MCF 10A (cell line): ENCODE results near the gene SMG6. TPM values are rescaled to one million over a fixed set of nuclear protein-coding genes. Genes with fewer than 3 reads are reported as not detected.

Source experiments
- BruUV-seq: library from RNA; stranded (reverse); fragments of 400-500 nt; replicated peaks from 2 replicates; lab custom pipeline; 2021; lab: Mats Ljungman, UMichigan
- CTCF ChIA-PET: fragments of 300-600 bp; sonication (Branson Sonifier 250); formaldehyde crosslinking; extraction: SDS; loops from one replicate; lab custom pipeline; 2021; ENCODE audit warnings: antibody characterized with exemption, inconsistent platforms; lab: Yijun Ruan, JAX
- POLR2A ChIA-PET: fragments of 300-600, 350-650 bp; sonication (Branson Sonifier 250); formaldehyde crosslinking; extraction: SDS; loops from one replicate; lab custom pipeline; 2020; ENCODE audit warnings: antibody characterized with exemption, inconsistent platforms; lab: Yijun Ruan, JAX
- DNase-seq: peaks from one replicate; pipeline ENCODE4 v3.0.0-alpha.2; 2018; ENCODE audit not compliant: unreplicated experiment
- H3K27ac Mint-ChIP-seq: one replicate; pipeline ENCODE4 v1.8.0; 2022; ENCODE audit warnings: mild to moderate bottlenecking, low read depth, mixed read lengths; ENCODE audit not compliant: unreplicated experiment
- H3K27me3 Mint-ChIP-seq: one replicate; pipeline ENCODE4 v1.8.0; 2022; ENCODE audit warnings: mixed read lengths; ENCODE audit not compliant: insufficient read depth, unreplicated experiment
- H3K36me3 Mint-ChIP-seq: one replicate; pipeline ENCODE4 v1.8.0; 2022; ENCODE audit warnings: mild to moderate bottlenecking, moderate library complexity, mixed read lengths; ENCODE audit not compliant: insufficient read depth, unreplicated experiment
- H3K4me1 Mint-ChIP-seq: one replicate; pipeline ENCODE4 v1.8.0; 2022; ENCODE audit warnings: mixed read lengths; ENCODE audit not compliant: insufficient read depth, unreplicated experiment
- H3K4me3 Mint-ChIP-seq: one replicate; pipeline ENCODE4 v1.8.0; 2022; ENCODE audit warnings: mild to moderate bottlenecking, moderate library complexity, mixed read lengths; ENCODE audit not compliant: unreplicated experiment
- H3K9me3 Mint-ChIP-seq: one replicate; pipeline ENCODE4 v1.8.0; 2022; ENCODE audit warnings: mixed read lengths; ENCODE audit not compliant: unreplicated experiment
- CTCF ChIP-seq: fragments of 200-600 bp; IDR thresholded peaks from one replicate; pipeline ENCODE4 v1.8.0; 2022; ENCODE audit warnings: antibody characterized with exemption, mild to moderate bottlenecking; ENCODE audit not compliant: unreplicated experiment
- intact Hi-C: fragments of 100-400 bp; cut with micrococcal nuclease; formaldehyde crosslinking; loops from 2 replicates; pipeline ENCODE4 v1.14.1; 2022
- total RNA-seq: library from RNA; stranded (reverse); gene quantifications from 2 replicates; pipeline ENCODE4 v1.2.3, GENCODE V29; 2022

SMG6 gene
- total RNA-seq, 1 experiment from 2014 or later: 17.0 TPM

GRCh38 chr17:2090210-2090641 is 213.4 kb downstream of the SMG6 start:
- Mint-ChIP-seq H3K27me3 (no peaks in the 10 kb centered on the region), H3K4me3 (no peak overlapping the region), H3K36me3 (peaks cover 16% of the 10 kb centered on the region), H3K27ac (no peak overlapping the region), H3K4me1 (peaks cover 6% of the 10 kb centered on the region), H3K9me3 (no peaks in the 10 kb centered on the region)
- POLR2A ChIA-PET: no interaction called here
- CTCF ChIA-PET: interaction anchor here (0.6 to 1.0 kb wide), 3 partner anchors 8 to 32 kb away, joined by 3 read pairs; no protein-coding TSS in a partner anchor
- BruUV-seq: no TSS peak
- DNase-seq: no peak
- no peak for TF ChIP-seq CTCF
- intact Hi-C loops: no loop called here

- H3K27me3 Mint-ChIP-seq: no peaks in the 10 kb centered on the region
- no peaks in the 10 kb centered on the region for H3K9me3 Mint-ChIP-seq
- ChIA-PET POLR2A (no interaction called here), CTCF (interaction anchor here (0.6 kb wide), 1 partner anchor 10 kb away, joined by 3 read pairs; no protein-coding TSS in a partner anchor)
- intact Hi-C loops: no loop called here
- DNase-seq: no peak
- BruUV-seq: no TSS peak
- H3K4me1 Mint-ChIP-seq: peaks cover 17% of the 10 kb centered on the region
- no peak overlapping the region for H3K27ac Mint-ChIP-seq
- no peak overlapping the region for H3K4me3 Mint-ChIP-seq
- TF ChIP-seq CTCF: no peak
- peaks cover 16% of the 10 kb centered on the region for H3K36me3 Mint-ChIP-seq
Observed at GRCh38 chr17:2089021-2089422, 214.6 kb downstream of the SMG6 start.

GRCh38 chr17:2087597-2088211 is 215.9 kb downstream of the SMG6 start:
- intact Hi-C loops: no loop called here
- no TSS peak for BruUV-seq
- H3K27ac Mint-ChIP-seq: no peak overlapping the region
- POLR2A ChIA-PET: interaction anchor here (0.5 kb wide), 1 partner anchor 157 kb away, joined by 5 read pairs; no protein-coding TSS in a partner anchor
- no peak overlapping the region for H3K4me3 Mint-ChIP-seq
- no peak for DNase-seq
- H3K4me1 Mint-ChIP-seq: peaks cover 18% of the 10 kb centered on the region
- no peak for TF ChIP-seq CTCF
- CTCF ChIA-PET: interaction anchor here (0.6 to 0.9 kb wide), 3 partner anchors 15 to 157 kb away, joined by 3 to 6 read pairs (median 3); no protein-coding TSS in a partner anchor
- H3K27me3 Mint-ChIP-seq: no peaks in the 10 kb centered on the region
- no peaks in the 10 kb centered on the region for H3K9me3 Mint-ChIP-seq
- peaks cover 16% of the 10 kb centered on the region for H3K36me3 Mint-ChIP-seq

- Mint-ChIP-seq H3K9me3 (no peaks in the 10 kb centered on the region), H3K4me1 (peaks cover 24% of the 10 kb centered on the region), H3K4me3 (no peak overlapping the region), H3K36me3 (peaks cover 16% of the 10 kb centered on the region), H3K27ac (no peak overlapping the region), H3K27me3 (no peaks in the 10 kb centered on the region)
- CTCF ChIA-PET: interaction anchor here (0.6 kb wide), 1 partner anchor 237 kb away, joined by 3 read pairs; no protein-coding TSS in a partner anchor
- POLR2A ChIA-PET: no interaction called here
- no peak for DNase-seq
- intact Hi-C loops: no loop called here
- no TSS peak for BruUV-seq
- no peak for TF ChIP-seq CTCF
Observed at GRCh38 chr17:2086306-2086705, 217.3 kb downstream of the SMG6 start.
